GM23338 (cell line): ENCODE measurements around the gene CRYBG2. TPM values are rescaled to one million over a fixed set of nuclear protein-coding genes. Genes with fewer than 3 reads are reported as not detected.
A peak's percentile ranks its signal among the peaks of the same experiment; 100 is the strongest.

Experiments used
- ATAC-seq: fragments of 200-7000 bp; cut with Tn5 transposase; 3 replicates; pipeline ENCODE4 v1.9.1; 2020
- DNase-seq: peaks from one replicate; pipeline ENCODE4 v3.0.0-alpha.2; 2015; ENCODE audit warnings: low spot score
- H2AFZ ChIP-seq: fragments of 200-600 bp; sonication (generic); 2 replicates; pipeline ENCODE4 v1.8.0; 2016; ENCODE audit warnings: antibody characterized with exemption, mild to moderate bottlenecking, moderate library complexity
- H3F3A ChIP-seq: fragments of 200-600 bp; sonication (generic); replicated peaks from 2 replicates; pipeline ENCODE4 v1.8.0; 2017; ENCODE audit warnings: antibody characterized with exemption, mixed run types, low read depth
- H3K27ac ChIP-seq: fragments of 200-600 bp; sonication (generic); 2 replicates; pipeline ENCODE4 v1.6.1; 2016; ENCODE audit warnings: low read depth
- H3K27me3 ChIP-seq: fragments of 200-600 bp; sonication (generic); 2 replicates; pipeline ENCODE4 v1.8.0; 2016; ENCODE audit warnings: mild to moderate bottlenecking, mixed run types, moderate library complexity; ENCODE audit not compliant: insufficient read depth
- H3K36me3 ChIP-seq: fragments of 200-600 bp; sonication (generic); 2 replicates; pipeline ENCODE4 v1.8.0; 2016; ENCODE audit warnings: mild to moderate bottlenecking; ENCODE audit not compliant: insufficient read depth
- H3K4me1 ChIP-seq: fragments of 200-600 bp; sonication (generic); 2 replicates; pipeline ENCODE4 v1.8.0; 2016; ENCODE audit warnings: mild to moderate bottlenecking, moderate library complexity; ENCODE audit not compliant: insufficient read depth
- H3K4me2 ChIP-seq: fragments of 200-600 bp; sonication (generic); 2 replicates; pipeline ENCODE4 v1.7.1; 2017; ENCODE audit warnings: mixed run types
- H3K4me3 ChIP-seq: fragments of 200-600 bp; sonication (generic); 2 replicates; pipeline ENCODE4 v1.6.1; 2016; ENCODE audit warnings: mixed run types
- H3K79me2 ChIP-seq: fragments of 200-600 bp; sonication (generic); replicated peaks from 2 replicates; pipeline ENCODE4 v1.8.0; 2017; ENCODE audit warnings: mild to moderate bottlenecking; ENCODE audit not compliant: insufficient read depth
- H3K9me2 ChIP-seq: fragments of 200-600 bp; sonication (generic); 2 replicates; pipeline ENCODE4 v1.8.0; 2017; ENCODE audit not compliant: insufficient read depth
- H4K20me1 ChIP-seq: fragments of 200-600 bp; sonication (generic); replicated peaks from 2 replicates; pipeline ENCODE4 v1.8.0; 2017; ENCODE audit warnings: mild to moderate bottlenecking; ENCODE audit not compliant: insufficient read depth
- H3K27ac Mint-ChIP-seq: 2 replicates; pipeline ENCODE4 v1.8.0; 2020; ENCODE audit warnings: inconsistent platforms, mild to moderate bottlenecking, moderate library complexity, mixed read lengths
- H3K27me3 Mint-ChIP-seq: 3 replicates; pipeline ENCODE4 v1.8.0; 2022; ENCODE audit warnings: low read depth, mild to moderate bottlenecking, moderate library complexity, mixed read lengths, inconsistent platforms; ENCODE audit not compliant: insufficient read depth, poor library complexity
- H3K36me3 Mint-ChIP-seq: 3 replicates; pipeline ENCODE4 v1.8.0; 2021; ENCODE audit warnings: low read depth, mild to moderate bottlenecking, inconsistent platforms, moderate library complexity, mixed read lengths
- H3K4me1 Mint-ChIP-seq: 3 replicates; pipeline ENCODE4 v1.8.0; 2020; ENCODE audit warnings: mild to moderate bottlenecking, inconsistent platforms, mixed read lengths
- H3K4me3 Mint-ChIP-seq: 3 replicates; pipeline ENCODE4 v1.8.0; 2021; ENCODE audit warnings: moderate library complexity, mild to moderate bottlenecking, inconsistent platforms, mixed read lengths
- H3K9me3 Mint-ChIP-seq: 3 replicates; pipeline ENCODE4 v1.8.0; 2020; ENCODE audit warnings: moderate library complexity, mild to moderate bottlenecking, inconsistent platforms, mixed read lengths
- JUNB ChIP-seq: IDR thresholded peaks from one replicate; pipeline ENCODE4 v1.6.1; 2016; ENCODE audit warnings: antibody characterized with exemption; ENCODE audit not compliant: unreplicated experiment
- NANOG ChIP-seq: IDR thresholded peaks from 2 replicates; pipeline ENCODE4 v1.6.1; 2016; ENCODE audit warnings: antibody characterized with exemption, borderline replicate concordance
- POLR2AphosphoS5 ChIP-seq: IDR thresholded peaks from 2 replicates; pipeline ENCODE4 v1.6.1; 2016; ENCODE audit warnings: antibody characterized with exemption, low read depth
- polyA plus RNA-seq: library from polyadenylated mRNA; unstranded; fragments of >200 nt; fragmentation: Nextera tagmentation; extraction: Ambion mirVana; gene quantifications from 2 replicates; pipeline ENCODE4 v1.2.1, GENCODE V29; 2016
- total RNA-seq: library from RNA; depleted of rRNA; stranded (reverse); fragments of >200 nt; shearing (Covaris generic); gene quantifications from 2 replicates; pipeline ENCODE4 v1.2.3, GENCODE V29; 2014
- TF ChIP-seq, protein P1 (sequence below): fragments of 250-450 bp; sonication (Bioruptor Pico); IDR thresholded peaks from 2 replicates; pipeline ENCODE4 v1.5.0; 2020; ENCODE audit warnings: mild to moderate bottlenecking, moderate library complexity
- TF ChIP-seq, protein P2 (sequence below): IDR thresholded peaks from one replicate; pipeline ENCODE4 v1.6.1; 2018; ENCODE audit warnings: antibody characterized with exemption; ENCODE audit not compliant: unreplicated experiment
- TF ChIP-seq, protein P3 (sequence below): IDR thresholded peaks from 2 replicates; pipeline ENCODE4 v1.6.1; 2016; ENCODE audit warnings: antibody characterized with exemption

CRYBG2 gene
- total and polyA plus RNA-seq, 2 experiments from 2014 or later, result 17.6 to 18.4 TPM

GRCh38 chr1:26337206-26337535 lies 16.8 kb downstream of the CRYBG2 start (continued):
- TF ChIP-seq, protein P1, sequence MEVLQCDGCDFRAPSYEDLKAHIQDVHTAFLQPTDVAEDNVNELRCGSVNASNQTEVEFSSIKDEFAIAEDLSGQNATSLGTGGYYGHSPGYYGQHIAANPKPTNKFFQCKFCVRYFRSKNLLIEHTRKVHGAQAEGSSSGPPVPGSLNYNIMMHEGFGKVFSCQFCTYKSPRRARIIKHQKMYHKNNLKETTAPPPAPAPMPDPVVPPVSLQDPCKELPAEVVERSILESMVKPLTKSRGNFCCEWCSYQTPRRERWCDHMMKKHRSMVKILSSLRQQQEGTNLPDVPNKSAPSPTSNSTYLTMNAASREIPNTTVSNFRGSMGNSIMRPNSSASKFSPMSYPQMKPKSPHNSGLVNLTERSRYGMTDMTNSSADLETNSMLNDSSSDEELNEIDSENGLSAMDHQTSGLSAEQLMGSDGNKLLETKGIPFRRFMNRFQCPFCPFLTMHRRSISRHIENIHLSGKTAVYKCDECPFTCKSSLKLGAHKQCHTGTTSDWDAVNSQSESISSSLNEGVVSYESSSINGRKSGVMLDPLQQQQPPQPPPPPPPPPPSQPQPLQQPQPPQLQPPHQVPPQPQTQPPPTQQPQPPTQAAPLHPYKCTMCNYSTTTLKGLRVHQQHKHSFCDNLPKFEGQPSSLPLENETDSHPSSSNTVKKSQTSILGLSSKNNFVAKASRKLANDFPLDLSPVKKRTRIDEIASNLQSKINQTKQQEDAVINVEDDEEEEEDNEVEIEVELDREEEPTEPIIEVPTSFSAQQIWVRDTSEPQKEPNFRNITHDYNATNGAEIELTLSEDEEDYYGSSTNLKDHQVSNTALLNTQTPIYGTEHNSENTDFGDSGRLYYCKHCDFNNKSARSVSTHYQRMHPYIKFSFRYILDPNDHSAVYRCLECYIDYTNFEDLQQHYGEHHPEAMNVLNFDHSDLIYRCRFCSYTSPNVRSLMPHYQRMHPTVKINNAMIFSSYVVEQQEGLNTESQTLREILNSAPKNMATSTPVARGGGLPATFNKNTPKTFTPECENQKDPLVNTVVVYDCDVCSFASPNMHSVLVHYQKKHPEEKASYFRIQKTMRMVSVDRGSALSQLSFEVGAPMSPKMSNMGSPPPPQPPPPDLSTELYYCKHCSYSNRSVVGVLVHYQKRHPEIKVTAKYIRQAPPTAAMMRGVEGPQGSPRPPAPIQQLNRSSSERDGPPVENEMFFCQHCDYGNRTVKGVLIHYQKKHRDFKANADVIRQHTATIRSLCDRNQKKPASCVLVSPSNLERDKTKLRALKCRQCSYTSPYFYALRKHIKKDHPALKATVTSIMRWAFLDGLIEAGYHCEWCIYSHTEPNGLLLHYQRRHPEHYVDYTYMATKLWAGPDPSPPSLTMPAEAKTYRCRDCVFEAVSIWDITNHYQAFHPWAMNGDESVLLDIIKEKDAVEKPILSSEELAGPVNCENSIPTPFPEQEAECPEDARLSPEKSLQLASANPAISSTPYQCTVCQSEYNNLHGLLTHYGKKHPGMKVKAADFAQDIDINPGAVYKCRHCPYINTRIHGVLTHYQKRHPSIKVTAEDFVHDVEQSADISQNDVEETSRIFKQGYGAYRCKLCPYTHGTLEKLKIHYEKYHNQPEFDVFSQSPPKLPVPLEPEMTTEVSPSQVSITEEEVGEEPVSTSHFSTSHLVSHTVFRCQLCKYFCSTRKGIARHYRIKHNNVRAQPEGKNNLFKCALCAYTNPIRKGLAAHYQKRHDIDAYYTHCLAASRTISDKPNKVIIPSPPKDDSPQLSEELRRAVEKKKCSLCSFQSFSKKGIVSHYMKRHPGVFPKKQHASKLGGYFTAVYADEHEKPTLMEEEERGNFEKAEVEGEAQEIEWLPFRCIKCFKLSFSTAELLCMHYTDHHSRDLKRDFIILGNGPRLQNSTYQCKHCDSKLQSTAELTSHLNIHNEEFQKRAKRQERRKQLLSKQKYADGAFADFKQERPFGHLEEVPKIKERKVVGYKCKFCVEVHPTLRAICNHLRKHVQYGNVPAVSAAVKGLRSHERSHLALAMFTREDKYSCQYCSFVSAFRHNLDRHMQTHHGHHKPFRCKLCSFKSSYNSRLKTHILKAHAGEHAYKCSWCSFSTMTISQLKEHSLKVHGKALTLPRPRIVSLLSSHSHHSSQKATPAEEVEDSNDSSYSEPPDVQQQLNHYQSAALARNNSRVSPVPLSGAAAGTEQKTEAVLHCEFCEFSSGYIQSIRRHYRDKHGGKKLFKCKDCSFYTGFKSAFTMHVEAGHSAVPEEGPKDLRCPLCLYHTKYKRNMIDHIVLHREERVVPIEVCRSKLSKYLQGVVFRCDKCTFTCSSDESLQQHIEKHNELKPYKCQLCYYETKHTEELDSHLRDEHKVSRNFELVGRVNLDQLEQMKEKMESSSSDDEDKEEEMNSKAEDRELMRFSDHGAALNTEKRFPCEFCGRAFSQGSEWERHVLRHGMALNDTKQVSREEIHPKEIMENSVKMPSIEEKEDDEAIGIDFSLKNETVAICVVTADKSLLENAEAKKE (CRISPR knock-in tag), result no peak

DNA sequence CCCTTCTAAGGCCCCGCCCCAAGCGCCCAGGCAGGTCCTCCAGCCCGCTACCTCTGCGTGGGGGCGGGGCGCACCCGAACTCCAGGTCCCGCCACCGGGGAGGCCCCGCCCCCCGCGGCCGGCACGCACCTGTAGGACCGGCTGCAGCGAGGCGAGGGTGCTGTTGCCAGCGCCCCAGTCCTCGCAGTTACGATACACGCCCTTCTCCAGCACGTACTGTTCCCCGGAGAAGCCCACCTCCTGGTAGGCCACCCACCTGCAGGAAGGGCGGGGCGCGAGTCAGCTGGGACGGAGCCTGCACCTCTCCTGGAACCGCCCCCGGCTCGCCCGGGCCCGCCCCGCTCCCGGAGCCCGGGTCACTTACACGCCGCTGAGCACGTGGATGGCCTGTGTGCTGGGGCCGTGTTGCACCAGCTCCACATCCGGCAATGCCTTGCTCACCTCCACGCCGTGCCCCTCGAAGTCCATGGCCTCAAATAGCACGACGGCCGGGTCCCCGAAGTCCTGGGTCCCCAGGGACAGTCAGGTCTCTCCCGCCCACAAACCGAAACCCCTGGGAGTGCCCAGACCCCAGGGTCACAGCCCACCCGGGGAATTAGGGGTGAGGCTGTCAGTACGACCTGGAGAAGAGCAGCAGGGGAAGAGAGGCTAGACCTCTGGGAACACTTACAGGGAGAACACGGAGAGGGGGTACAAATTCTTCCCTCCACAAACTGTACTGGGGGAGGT lies 17.3 kb downstream of the CRYBG2 start:
- Histone ChIP-seq H2AFZ (peak overlapping the region; percentile 90), H4K20me1 (no peaks in the 10 kb centered on the region; the same call in 1 of the 2 replicates), H3K27ac (peak overlapping the region; percentile 92), H3K36me3 (no peaks in the 10 kb centered on the region), H3K27me3 (0 out of 2 replicates have a peak, but pooled peaks cover 3% of the 10 kb centered on the region), H3K9me2 (no peaks in the 10 kb centered on the region), H3K79me2 (peaks cover 7% of the 10 kb centered on the region; the same call in 1 of the 2 replicates), H3K4me1 (peaks cover 16% of the 10 kb centered on the region), H3K4me2 (peak overlapping the region; percentile 82), H3F3A (peaks cover 9% of the 10 kb centered on the region; the same call in 1 of the 2 replicates), H3K4me3 (peak overlapping the region; percentile 83)
- H3K4me3 Mint-ChIP-seq, result peak overlapping the region; percentile 83
- H3K27me3 Mint-ChIP-seq, result peaks cover 11% of the 10 kb centered on the region
- ATAC-seq (peak; percentile 88), DNase-seq (peak; percentile 92)
- peaks cover 8% of the 10 kb centered on the region; the same call in 2 of the 3 replicates for H3K36me3 Mint-ChIP-seq
- no peaks in the 10 kb centered on the region for H3K9me3 Mint-ChIP-seq
- peak overlapping the region; percentile 88; the same call in 1 of the 2 replicates for H3K27ac Mint-ChIP-seq
- H3K4me1 Mint-ChIP-seq, result peaks cover 33% of the 10 kb centered on the region
- TF ChIP-seq JUNB (no peak), NANOG (no peak), POLR2AphosphoS5 (peak; percentile 66)
- TF ChIP-seq, protein P2, sequence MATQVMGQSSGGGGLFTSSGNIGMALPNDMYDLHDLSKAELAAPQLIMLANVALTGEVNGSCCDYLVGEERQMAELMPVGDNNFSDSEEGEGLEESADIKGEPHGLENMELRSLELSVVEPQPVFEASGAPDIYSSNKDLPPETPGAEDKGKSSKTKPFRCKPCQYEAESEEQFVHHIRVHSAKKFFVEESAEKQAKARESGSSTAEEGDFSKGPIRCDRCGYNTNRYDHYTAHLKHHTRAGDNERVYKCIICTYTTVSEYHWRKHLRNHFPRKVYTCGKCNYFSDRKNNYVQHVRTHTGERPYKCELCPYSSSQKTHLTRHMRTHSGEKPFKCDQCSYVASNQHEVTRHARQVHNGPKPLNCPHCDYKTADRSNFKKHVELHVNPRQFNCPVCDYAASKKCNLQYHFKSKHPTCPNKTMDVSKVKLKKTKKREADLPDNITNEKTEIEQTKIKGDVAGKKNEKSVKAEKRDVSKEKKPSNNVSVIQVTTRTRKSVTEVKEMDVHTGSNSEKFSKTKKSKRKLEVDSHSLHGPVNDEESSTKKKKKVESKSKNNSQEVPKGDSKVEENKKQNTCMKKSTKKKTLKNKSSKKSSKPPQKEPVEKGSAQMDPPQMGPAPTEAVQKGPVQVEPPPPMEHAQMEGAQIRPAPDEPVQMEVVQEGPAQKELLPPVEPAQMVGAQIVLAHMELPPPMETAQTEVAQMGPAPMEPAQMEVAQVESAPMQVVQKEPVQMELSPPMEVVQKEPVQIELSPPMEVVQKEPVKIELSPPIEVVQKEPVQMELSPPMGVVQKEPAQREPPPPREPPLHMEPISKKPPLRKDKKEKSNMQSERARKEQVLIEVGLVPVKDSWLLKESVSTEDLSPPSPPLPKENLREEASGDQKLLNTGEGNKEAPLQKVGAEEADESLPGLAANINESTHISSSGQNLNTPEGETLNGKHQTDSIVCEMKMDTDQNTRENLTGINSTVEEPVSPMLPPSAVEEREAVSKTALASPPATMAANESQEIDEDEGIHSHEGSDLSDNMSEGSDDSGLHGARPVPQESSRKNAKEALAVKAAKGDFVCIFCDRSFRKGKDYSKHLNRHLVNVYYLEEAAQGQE, result no peak
- TF ChIP-seq, protein P3, sequence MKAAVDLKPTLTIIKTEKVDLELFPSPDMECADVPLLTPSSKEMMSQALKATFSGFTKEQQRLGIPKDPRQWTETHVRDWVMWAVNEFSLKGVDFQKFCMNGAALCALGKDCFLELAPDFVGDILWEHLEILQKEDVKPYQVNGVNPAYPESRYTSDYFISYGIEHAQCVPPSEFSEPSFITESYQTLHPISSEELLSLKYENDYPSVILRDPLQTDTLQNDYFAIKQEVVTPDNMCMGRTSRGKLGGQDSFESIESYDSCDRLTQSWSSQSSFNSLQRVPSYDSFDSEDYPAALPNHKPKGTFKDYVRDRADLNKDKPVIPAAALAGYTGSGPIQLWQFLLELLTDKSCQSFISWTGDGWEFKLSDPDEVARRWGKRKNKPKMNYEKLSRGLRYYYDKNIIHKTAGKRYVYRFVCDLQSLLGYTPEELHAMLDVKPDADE, result peak; percentile 10; the same call in 1 of the 2 replicates
